ENCODE results near the gene FBRS.

- TF ChIP-seq CTCF (IDR thresholded peaks at IDR 0.05) (no peak), POLR2A (IDR thresholded peaks at IDR 0.05) (no peak), EP300 (IDR thresholded peaks at IDR 0.05) (no peak)
These were observed 11.0 kb upstream of the FBRS start for GRCh38 chr16:30647274-30647571.
